CD4-positive, alpha-beta T cell treated with Interleukin-15 for 1 hour (primary cell): ENCODE measurements around the gene CREBBP.

ENCODE experiments used
- DNase-seq: peaks from one replicate; pipeline ENCODE4 v3.0.0-alpha.2; 2020

The CREBBP gene

GRCh38 chr16:3761375-3762106 lies 119.0 kb downstream of the CREBBP start:
- no peak for DNase-seq

GRCh38 chr16:3760518-3760917 lies 120.0 kb downstream of the CREBBP start:
- DNase-seq: no peak

DNA sequence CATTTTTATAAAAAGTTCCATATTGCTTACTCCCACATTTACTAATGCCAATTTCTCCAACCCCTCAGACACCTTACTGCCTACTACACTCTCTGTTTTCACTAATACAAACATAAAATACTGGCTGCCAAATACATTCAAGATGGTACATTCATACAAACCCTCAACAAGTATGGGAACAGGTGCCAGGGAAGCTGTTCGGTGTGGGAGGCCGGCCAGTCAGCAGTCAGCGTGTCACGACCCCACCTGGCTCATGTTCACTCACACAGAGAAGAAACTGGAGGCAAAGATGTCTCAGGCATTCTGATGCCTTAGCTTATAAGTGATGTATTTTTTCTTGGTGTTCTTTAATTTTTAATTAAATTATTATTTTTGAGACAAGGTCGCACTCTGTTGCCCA lies 120.8 kb downstream of the CREBBP start:
- DNase-seq: no peak

- DNase-seq: no peak
These were observed 124.4 kb downstream of the CREBBP start for GRCh38 chr16:3756113-3756512.

GRCh38 chr16:3755249-3755648 lies 125.3 kb downstream of the CREBBP start:
- DNase-seq: no peak

DNA sequence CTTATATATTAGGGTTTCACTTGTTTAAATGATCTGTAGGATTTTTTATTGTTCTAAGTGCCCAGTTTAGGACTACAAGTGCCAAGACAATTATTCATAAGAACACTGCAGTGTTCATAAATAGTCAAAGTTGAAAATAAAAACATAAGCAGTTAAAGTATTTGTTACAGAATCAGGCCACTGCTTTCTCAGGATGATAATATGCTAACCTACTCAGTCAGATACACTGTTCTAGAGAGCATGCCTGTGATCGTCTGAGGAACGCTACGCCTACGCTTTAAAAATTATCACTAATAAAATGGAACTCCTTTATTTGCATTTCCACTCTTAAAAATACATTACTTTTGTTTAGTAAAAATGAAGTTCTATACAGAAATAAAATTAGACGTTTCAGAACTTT lies 125.7 kb downstream of the CREBBP start:
- no peak for DNase-seq

DNA sequence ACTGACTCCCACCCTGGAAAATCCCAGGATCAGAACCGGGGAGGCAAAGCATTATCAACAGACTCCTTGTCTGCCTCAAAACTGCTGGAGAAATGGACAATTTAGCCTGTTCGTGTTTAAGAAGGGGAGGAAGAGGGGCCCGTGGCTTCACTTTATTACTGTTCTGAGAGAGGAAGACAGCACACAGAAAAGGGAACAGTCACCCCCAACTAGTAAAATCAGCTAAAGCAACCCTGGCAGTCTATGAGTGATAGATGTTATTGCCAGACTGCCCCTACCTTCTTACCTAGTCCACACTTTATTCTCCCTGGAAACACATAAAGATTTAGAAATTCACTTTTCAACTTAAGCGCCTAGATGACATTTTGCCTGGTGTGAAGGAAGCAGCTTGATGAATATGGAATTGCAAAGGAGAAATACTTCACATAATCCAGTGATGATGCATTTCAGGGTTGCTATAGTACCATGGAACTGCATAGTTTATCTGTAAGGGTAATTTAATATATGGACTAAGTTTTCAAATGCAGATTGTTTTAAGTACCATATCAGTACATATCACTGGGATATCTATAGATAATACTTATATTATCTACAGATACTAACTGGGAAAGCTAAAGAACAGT lies 126.3 kb downstream of the CREBBP start:
- no peak for DNase-seq

GRCh38 chr16:3752984-3753383 lies 127.5 kb downstream of the CREBBP start:
- no peak for DNase-seq

- no peak for DNase-seq
These were observed 128.6 kb downstream of the CREBBP start for GRCh38 chr16:3751878-3752277.

GRCh38 chr16:3748307-3748706 lies 132.2 kb downstream of the CREBBP start:
- no peak for DNase-seq

- no peak for DNase-seq
These were observed 134.7 kb downstream of the CREBBP start for GRCh38 chr16:3745751-3746355.

DNA sequence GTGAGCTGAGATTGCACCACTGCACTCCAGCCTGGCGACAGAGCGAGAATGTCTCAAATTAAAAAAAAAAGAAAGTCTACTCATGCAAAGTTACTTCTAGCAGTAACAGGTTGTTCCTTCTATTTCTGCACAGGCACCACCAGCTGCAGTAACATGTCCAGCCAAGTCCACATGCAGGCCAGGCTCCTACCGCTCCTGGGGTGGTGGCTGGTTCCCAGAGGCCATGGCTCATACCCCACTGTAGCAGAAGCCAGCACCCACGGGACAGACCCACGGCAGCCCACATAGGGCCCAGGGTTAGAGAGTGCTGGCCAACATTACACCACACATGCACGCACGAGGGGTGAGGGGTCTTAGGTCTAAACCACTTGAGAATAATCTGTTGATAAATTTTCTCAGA lies 136.5 kb downstream of the CREBBP start:
- no peak for DNase-seq

- no peak for DNase-seq
These were observed 139.6 kb downstream of the CREBBP start for GRCh38 chr16:3740934-3741333.

DNA sequence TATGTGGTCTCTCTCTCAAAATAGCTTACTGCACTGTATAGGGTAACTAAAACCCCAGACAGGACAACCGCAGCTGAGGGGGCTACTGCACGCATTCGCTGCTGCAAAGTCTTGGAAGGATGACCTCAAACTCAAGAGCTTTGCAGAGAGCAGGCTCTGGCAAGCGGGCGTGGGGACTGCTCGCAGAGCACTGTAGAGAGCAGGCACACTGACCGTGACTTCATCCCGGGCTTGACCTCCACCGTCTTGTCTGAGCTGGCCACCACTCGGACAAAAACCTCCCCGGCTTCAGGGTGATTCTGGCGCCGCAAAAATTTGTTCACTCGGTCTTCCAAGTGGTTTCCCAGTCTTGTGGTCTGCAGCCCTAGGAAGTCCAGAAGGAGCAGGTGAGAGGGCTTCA lies 140.3 kb downstream of the CREBBP start:
- no peak for DNase-seq

GRCh38 chr16:3739636-3740035 lies 140.9 kb downstream of the CREBBP start:
- DNase-seq: no peak

- no peak for DNase-seq
These were observed 142.0 kb downstream of the CREBBP start for GRCh38 chr16:3738541-3738940.

- DNase-seq: no peak
These were observed 142.4 kb downstream of the CREBBP start for GRCh38 chr16:3738128-3738527.

- DNase-seq: no peak
These were observed 143.3 kb downstream of the CREBBP start for GRCh38 chr16:3737181-3737580.

DNA sequence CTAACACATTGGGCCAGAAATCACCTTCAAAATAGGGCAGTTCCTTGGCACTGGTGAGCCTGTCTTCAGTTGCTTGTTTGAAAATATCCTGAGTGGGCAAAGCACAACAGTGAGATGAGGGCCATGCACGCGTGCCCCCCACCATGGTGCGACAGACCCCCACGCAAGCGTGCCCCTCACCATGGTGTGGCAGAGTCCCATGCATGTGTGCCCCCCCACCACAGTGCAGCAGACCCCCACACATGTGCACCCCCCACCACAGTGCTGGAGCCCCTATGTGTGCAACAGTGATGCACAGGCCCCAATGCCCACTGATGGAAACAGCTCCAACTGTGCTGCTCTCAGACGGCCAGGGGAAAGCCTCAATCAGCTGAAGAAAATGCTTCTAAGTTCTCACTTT lies 144.4 kb downstream of the CREBBP start:
- DNase-seq: no peak

- DNase-seq: no peak
These were observed 145.0 kb downstream of the CREBBP start for GRCh38 chr16:3735541-3735940.

- DNase-seq: no peak
These were observed 145.7 kb downstream of the CREBBP start for GRCh38 chr16:3734758-3735221.

GRCh38 chr16:3734084-3734757 lies 146.3 kb downstream of the CREBBP start:
- no peak for DNase-seq

GRCh38 chr16:3732171-3732570 lies 148.3 kb downstream of the CREBBP start:
- DNase-seq: no peak
